ENCODE measurements around the gene CEP63. TPM values are rescaled to one million over a fixed set of nuclear protein-coding genes. Genes with fewer than 3 reads are reported as not detected.

CEP63 gene
- total RNA-seq, 2 donors from 2014 or later, result 21.2 to 33.0 TPM

DNA sequence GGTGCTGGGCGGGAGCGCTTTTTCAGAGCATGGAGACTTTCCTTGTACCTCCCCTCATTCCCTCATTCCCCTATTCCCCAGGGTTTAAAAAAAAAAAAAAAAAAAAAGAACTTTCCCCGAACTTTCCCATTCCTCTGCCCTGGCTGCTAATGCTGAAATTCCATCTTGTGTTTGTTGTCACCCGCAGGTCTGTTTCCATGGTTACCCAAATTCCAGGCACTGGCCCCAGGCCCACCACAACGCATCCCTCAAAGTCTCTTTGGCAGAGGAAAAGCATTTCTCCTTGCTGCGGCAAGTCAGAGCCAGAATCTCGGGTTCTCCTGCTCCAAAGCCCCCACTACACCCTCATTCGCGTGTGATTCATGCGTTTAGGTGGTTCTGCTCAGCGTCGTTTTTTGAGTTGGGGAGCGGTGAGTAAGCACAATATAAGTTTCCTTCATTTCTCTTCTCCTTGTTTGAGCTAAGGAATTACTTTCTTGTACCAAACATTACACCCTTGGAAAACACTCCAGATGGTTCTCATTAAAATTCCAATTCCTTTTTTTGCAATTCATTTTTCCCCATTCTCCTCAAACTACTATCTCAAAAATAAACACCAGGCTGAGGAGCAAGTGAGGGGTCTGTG lies 21.7 kb upstream of the CEP63 start:
- peak overlapping the region; percentile 42 for H3K9ac ChIP-seq (ENCODE audit: extremely low read depth, low read length, poor library complexity, severe bottlenecking)
- H3K4me1 ChIP-seq (ENCODE audit: control insufficient read depth, insufficient read depth, low read length), result peaks cover 12% of the 10 kb centered on the region
- no peaks in the 10 kb centered on the region for H3K36me3 Mint-ChIP-seq (ENCODE audit: low read depth)
- peaks cover 2% of the 10 kb centered on the region for H3K27me3 Mint-ChIP-seq (ENCODE audit: insufficient read depth)
- H3K27me3 ChIP-seq (ENCODE audit: control insufficient read depth, insufficient read depth, low read length, poor library complexity, severe bottlenecking), result no peaks in the 10 kb centered on the region
- H3K4me3 Mint-ChIP-seq, result peak overlapping the region; percentile 6
- H3K9me3 Mint-ChIP-seq, result no peaks in the 10 kb centered on the region
- TF ChIP-seq, protein P1, sequence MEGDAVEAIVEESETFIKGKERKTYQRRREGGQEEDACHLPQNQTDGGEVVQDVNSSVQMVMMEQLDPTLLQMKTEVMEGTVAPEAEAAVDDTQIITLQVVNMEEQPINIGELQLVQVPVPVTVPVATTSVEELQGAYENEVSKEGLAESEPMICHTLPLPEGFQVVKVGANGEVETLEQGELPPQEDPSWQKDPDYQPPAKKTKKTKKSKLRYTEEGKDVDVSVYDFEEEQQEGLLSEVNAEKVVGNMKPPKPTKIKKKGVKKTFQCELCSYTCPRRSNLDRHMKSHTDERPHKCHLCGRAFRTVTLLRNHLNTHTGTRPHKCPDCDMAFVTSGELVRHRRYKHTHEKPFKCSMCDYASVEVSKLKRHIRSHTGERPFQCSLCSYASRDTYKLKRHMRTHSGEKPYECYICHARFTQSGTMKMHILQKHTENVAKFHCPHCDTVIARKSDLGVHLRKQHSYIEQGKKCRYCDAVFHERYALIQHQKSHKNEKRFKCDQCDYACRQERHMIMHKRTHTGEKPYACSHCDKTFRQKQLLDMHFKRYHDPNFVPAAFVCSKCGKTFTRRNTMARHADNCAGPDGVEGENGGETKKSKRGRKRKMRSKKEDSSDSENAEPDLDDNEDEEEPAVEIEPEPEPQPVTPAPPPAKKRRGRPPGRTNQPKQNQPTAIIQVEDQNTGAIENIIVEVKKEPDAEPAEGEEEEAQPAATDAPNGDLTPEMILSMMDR (conservative IDR thresholded peaks at IDR 0.05), result no peak
- peak; percentile 91 for DNase-seq
- H3K27ac Mint-ChIP-seq, result peak overlapping the region; percentile 84
- H3K4me1 Mint-ChIP-seq, result peaks cover 22% of the 10 kb centered on the region
- whole genome bisulfite sequencing, 2 experiments (ENCODE audit: insufficient coverage in 1 of 2, insufficient read length in 1 of 2), result 26 to 38% methylated on average over 8 to 13 of the region's 13 CpGs
- peak overlapping the region; percentile 79 for H3K27ac ChIP-seq (ENCODE audit: low read depth, low read length)
- H3K9me3 ChIP-seq (ENCODE audit: control insufficient read depth, low read length), result no peaks in the 10 kb centered on the region
- no peaks in the 10 kb centered on the region for H3K36me3 ChIP-seq (ENCODE audit: control insufficient read depth, insufficient read depth, low read length)
- H3K4me3 ChIP-seq (ENCODE audit: low read length), result peak overlapping the region; percentile 53

DNA sequence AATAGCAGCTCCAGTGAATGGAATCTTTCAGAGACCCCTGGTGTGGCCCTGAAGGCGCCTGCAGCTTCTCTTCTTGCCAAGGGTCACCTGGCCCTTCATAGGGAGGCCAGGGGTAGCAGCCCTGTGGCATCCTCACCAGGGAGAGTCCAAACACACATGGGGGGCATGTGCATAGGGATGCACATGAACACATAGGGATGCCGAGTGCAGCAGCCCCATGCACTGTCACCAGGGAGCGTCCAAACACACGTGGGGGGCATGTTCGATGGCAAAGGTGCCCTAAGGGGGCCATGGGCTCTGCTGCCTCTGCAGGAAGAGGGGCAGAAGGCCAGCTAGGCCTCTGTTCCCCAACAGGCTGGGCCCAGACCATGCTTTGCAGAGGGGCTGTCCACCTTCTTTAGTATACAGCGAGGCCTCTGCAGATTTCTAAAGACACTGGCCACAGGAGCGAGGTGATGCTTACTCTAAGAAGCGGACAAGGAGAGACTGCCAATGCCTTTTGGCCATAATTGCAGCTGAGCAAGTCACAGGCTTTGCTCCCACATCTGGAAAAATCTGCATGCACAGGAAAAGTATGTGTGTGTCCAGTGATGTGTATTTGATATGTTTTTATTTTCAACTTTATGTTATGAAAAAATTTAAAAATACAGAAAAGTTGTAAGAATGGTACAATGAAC lies 21.0 kb upstream of the CEP63 start:
- Histone ChIP-seq H3K36me3 (ENCODE audit: control insufficient read depth, insufficient read depth, low read length) (no peaks in the 10 kb centered on the region), H3K27me3 (ENCODE audit: control insufficient read depth, insufficient read depth, low read length, poor library complexity, severe bottlenecking) (no peaks in the 10 kb centered on the region), H3K4me1 (ENCODE audit: control insufficient read depth, insufficient read depth, low read length) (peaks cover 12% of the 10 kb centered on the region), H3K27ac (ENCODE audit: low read depth, low read length) (peak overlapping the region; percentile 79), H3K9ac (ENCODE audit: extremely low read depth, low read length, poor library complexity, severe bottlenecking) (peak overlapping the region; percentile 42), H3K4me3 (ENCODE audit: low read length) (no peak overlapping the region), H3K9me3 (ENCODE audit: control insufficient read depth, low read length) (no peaks in the 10 kb centered on the region)
- Mint-ChIP-seq H3K36me3 (ENCODE audit: low read depth) (no peaks in the 10 kb centered on the region), H3K4me3 (peak overlapping the region; percentile 6), H3K4me1 (peaks cover 22% of the 10 kb centered on the region), H3K27me3 (ENCODE audit: insufficient read depth) (peaks cover 2% of the 10 kb centered on the region), H3K9me3 (no peaks in the 10 kb centered on the region), H3K27ac (peak overlapping the region; percentile 84)
- TF ChIP-seq, protein P1 (conservative IDR thresholded peaks at IDR 0.05), result peak; percentile 39
- DNase-seq, result peak; percentile 57
- 84 to 88% methylated on average over 7 to 8 of the region's 8 CpGs for WGBS, 2 experiments (ENCODE audit: insufficient coverage in 1 of 2, insufficient read length in 1 of 2)

DNA sequence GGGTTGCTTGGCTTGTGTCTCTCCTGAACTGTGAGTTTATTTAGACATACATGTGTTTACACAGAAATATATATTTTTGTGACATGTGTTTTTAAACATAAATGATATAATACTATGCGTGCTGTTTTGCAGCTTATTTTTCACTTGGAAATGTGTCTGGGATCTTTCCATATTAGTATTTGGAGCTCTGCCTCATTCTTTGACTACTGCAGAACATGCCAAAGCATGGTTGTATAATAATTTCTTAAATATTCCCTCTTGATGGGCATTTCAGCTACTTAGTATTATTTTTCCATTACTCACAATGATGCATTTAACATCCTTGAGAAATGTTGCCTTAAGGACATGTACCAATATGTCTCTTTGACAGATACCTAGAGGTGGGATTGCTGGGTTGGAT lies 19.5 kb upstream of the CEP63 start:
- DNase-seq, result no peak
- WGBS, 2 experiments (ENCODE audit: insufficient coverage in 1 of 2, insufficient read length in 1 of 2), result 94 to 100% methylated on average over 1 of the region's 1 CpG
- no peaks in the 10 kb centered on the region for H3K9me3 ChIP-seq (ENCODE audit: control insufficient read depth, low read length)
- H3K4me3 ChIP-seq (ENCODE audit: low read length), result no peak overlapping the region
- Mint-ChIP-seq H3K27ac (no peak overlapping the region), H3K4me3 (no peak overlapping the region), H3K36me3 (ENCODE audit: low read depth) (no peaks in the 10 kb centered on the region), H3K27me3 (ENCODE audit: insufficient read depth) (no peaks in the 10 kb centered on the region), H3K9me3 (no peaks in the 10 kb centered on the region), H3K4me1 (peaks cover 22% of the 10 kb centered on the region)
- TF ChIP-seq, protein P1 (conservative IDR thresholded peaks at IDR 0.05), result no peak
- H3K36me3 ChIP-seq (ENCODE audit: control insufficient read depth, insufficient read depth, low read length), result no peaks in the 10 kb centered on the region
- peaks cover 12% of the 10 kb centered on the region for H3K4me1 ChIP-seq (ENCODE audit: control insufficient read depth, insufficient read depth, low read length)
- H3K9ac ChIP-seq (ENCODE audit: extremely low read depth, low read length, poor library complexity, severe bottlenecking), result no peak overlapping the region
- H3K27me3 ChIP-seq (ENCODE audit: control insufficient read depth, insufficient read depth, low read length, poor library complexity, severe bottlenecking), result no peaks in the 10 kb centered on the region
- no peak overlapping the region for H3K27ac ChIP-seq (ENCODE audit: low read depth, low read length)

All from endodermal cell (in vitro differentiated cells).